GM12892 (cell line): ENCODE measurements around the gene GPR68.
"Not testable (repeated sequence)": the region's sequence is repeated elsewhere in the genome, so short reads cannot be mapped to it uniquely, and the experiment has no call there.

Source experiments
- POLR2A ChIP-seq: IDR thresholded peaks from 2 replicates; pipeline ENCODE4 v1.6.1; 2011; ENCODE audit warnings: low read depth, low read length, control low read depth
- POLR2AphosphoS5 ChIP-seq: IDR thresholded peaks from 2 replicates; pipeline ENCODE4 v1.6.1; 2011; ENCODE audit warnings: low read depth, low read length, control low read depth
- TAF1 ChIP-seq: IDR thresholded peaks from 2 replicates; pipeline ENCODE4 v1.6.1; 2011; ENCODE audit warnings: low read depth, mild to moderate bottlenecking, control low read depth, low read length, borderline replicate concordance

- TF ChIP-seq POLR2AphosphoS5, POLR2A, TAF1: not testable (repeated sequence)
Observed at GRCh38 chr14:91226360-91226759, 18.1 kb downstream of the GPR68 start.
